ENCODE data around the gene GPR15. TPM values are rescaled to one million over a fixed set of nuclear protein-coding genes. Genes with fewer than 3 reads are reported as not detected.

Gene GPR15
- total and polyA plus RNA-seq, 10 of the 15 experiments (the other 5 are each of a cell fraction or from before 2014, with no cell fraction given), result 70.7 to 150 (median 115) TPM

- TF ChIP-seq ZNF687 (IDR thresholded peaks at IDR 0.05) (peak; percentile 67), ESRRA (IDR thresholded peaks at IDR 0.05; ENCODE audit: low read length) (0 out of 2 replicates have a peak, but pooled peaks have one; percentile 6), ATF2 (IDR thresholded peaks at IDR 0.05; ENCODE audit: low read length) (peak; percentile 99), YBX1 (IDR thresholded peaks at IDR 0.05) (no peak), REST (IDR thresholded peaks at IDR 0.05; ENCODE audit: low read depth, low read length) (peak; percentile 48; the same call in 1 of the 2 replicates), DPF2 (IDR thresholded peaks at IDR 0.05) (peak; percentile 97), KDM1A (IDR thresholded peaks at IDR 0.05; ENCODE audit: borderline replicate concordance) (no peak), BCLAF1 (IDR thresholded peaks at IDR 0.05) (no peak), ATF7 (IDR thresholded peaks at IDR 0.05; ENCODE audit: low read depth) (peak; percentile 84), BHLHE40 (IDR thresholded peaks at IDR 0.05; ENCODE audit: borderline replicate concordance in 1 of 2, low read depth in 2 of 2, low read length in 1 of 2) (peak; percentile 95 to 97), CREB1 (IDR thresholded peaks at IDR 0.05; ENCODE audit: low read depth) (0 out of 2 replicates have a peak, but pooled peaks have one; percentile 74), RFX5 (IDR thresholded peaks at IDR 0.05; ENCODE audit: low read depth, low read length) (no peak), EGR1 (IDR thresholded peaks at IDR 0.05; ENCODE audit: borderline replicate concordance in 1 of 2, low read depth in 2 of 2, low read length in 2 of 2) (no peak), EZH2 (IDR thresholded peaks at IDR 0.05; ENCODE audit: borderline replicate concordance, control insufficient read depth, low read depth, low read length) (no peak), YY1 (IDR thresholded peaks at IDR 0.05; ENCODE audit: low read depth, low read length) (peak; percentile 94)
These were observed 24.7 kb downstream of the GPR15 start (continued) for GRCh38 chr3:98556164-98557130.

Measured in GM12878 (cell line).